Pancreas (tissue), 10 donors: Measurements from ENCODE around the gene TFRC. TPM values are rescaled to one million over a fixed set of nuclear protein-coding genes. Genes with fewer than 3 reads are reported as not detected.
"Not testable (repeated sequence)": the region's sequence is repeated elsewhere in the genome, so short reads cannot be mapped to it uniquely, and the experiment has no call there.

Experiments
- ATAC-seq, 4 donors: fragments of 200-7000 bp; cut with Tn5 transposase; one replicate each; pipeline versions ENCODE4 v1.8.0 to v1.9.1; 2020; ENCODE audit warnings: mild to moderate bottlenecking in 4 of 4, moderate library complexity in 4 of 4
- DNase-seq, 6 donors: peaks; one replicate each; pipeline ENCODE4 v3.0.0-alpha.2; 2020
- FAIRE-seq: peaks from 2 replicates; lab custom pipeline; 2012; peaks lifted over from hg19 to GRCh38; lab: Jason Lieb, UNC
- H3K27ac ChIP-seq, 4 donors: fragments of 200-600 bp; sonication (generic); 1 replicate in 3 of 4; 2 replicates in 1 of 4; pipeline versions ENCODE4 v1.5.0 to v1.8.0; 2020
- H3K27me3 ChIP-seq, 4 donors: fragments of 200-600 bp; one replicate each; pipeline ENCODE4 v1.8.0; 2021
- H3K36me3 ChIP-seq, 3 donors: fragments of 200-600 bp; sonication (generic) in 1 of 3; one replicate each; pipeline versions ENCODE4 v1.5.0 to v1.8.0; 2020 to 2021
- H3K4me1 ChIP-seq, 3 donors: fragments of 200-600 bp; one replicate each; pipeline ENCODE4 v1.8.0; 2021
- H3K4me3 ChIP-seq, 4 donors: fragments of 200-600 bp; sonication (generic) in 2 of 4; one replicate each; pipeline versions ENCODE4 v1.5.0 to v1.8.0; 2020 to 2021
- H3K9me3 ChIP-seq, 4 donors: fragments of 200-600 bp; one replicate each; pipeline ENCODE4 v1.8.0; 2021
- CTCF ChIP-seq, 4 donors: fragments of 200-600 bp; sonication (generic) in 3 of 4; IDR thresholded peaks; one replicate each; pipeline versions ENCODE4 v1.5.0 to v1.8.0; 2021; ENCODE audit warnings: antibody characterized with exemption in 4 of 4
- WGBS, 2 donors: extraction: QIAGEN DNeasy Blood & Tissue Kit; methylation state at CpG; one replicate each; pipeline ENCODE4 v1.1.7; 2013; 5-methylcytosine and 5-hydroxymethylcytosine counted together
- intact Hi-C, 3 donors: fragments of 100-400 bp; cut with DNase I; formaldehyde crosslinking; loops; one replicate each; pipeline versions ENCODE4 v1.11.1 to v1.14.2; 2022
- polyA plus RNA-seq, 2 donors: library from polyadenylated mRNA; stranded (reverse); fragments of 200-250 nt; gene quantifications; one replicate each; pipeline ENCODE4 v1.2.3, GENCODE V29; 2013
- total RNA-seq, 6 donors: library from RNA; stranded (reverse); fragmentation: NEBNext Ultra II Directional in 4 of 6; extraction: Animal tissue kit (Norgen Biotek cat#: 25700) in 4 of 6; gene quantifications; one replicate each; pipeline versions ENCODE4 v1.2.1 to v1.2.4, GENCODE V29; 2021 to 2023
- donor health status: healthy with polysubstance abuse.
- donor health status: DM: no; HTN: no; CAD: no; lungs with moderate emphysema.
- donor health status: DM: no; HTN: no; CAD: no.
- donor health status: control.
- donor health status: control.
- donor health status: Bipolar disorder and iron deficiency.
- donor health status: DM: yes; HTN: yes; CAD: no.
- donor health status: DM: no; HTN: no; CAD: no.
- donor health status: DM: no; HTN: no; CAD: no.
- donor health status: DM: yes; HTN: yes; CAD: no.

The TFRC gene
- total and polyA plus RNA-seq, 8 donors, result 7.8 to 45.6 (median 27.7) TPM

DNA sequence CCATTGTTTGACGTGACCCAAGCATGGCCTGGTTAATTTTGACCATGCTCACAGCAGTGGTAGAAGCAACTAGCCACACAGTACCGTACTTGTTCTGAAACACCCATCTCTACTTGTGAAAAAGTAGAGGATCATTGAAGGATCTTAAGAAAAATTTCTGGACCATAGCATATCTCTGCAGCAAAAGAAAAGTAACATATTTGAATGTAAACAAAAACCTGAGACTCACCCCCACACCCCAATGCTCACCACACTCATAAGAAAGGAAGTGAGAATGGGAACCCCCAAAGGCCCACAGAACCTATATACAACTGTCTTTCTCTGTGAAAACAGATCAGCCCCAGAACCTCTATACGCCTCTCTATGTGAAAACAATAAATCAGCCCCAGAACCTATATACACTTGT is 33.8 kb upstream of the TFRC start:
- H3K4me1 ChIP-seq, result no peaks in the 10 kb centered on the region
- FAIRE-seq (no peak), DNase-seq (no peak), ATAC-seq (no peak)
- H3K9me3 ChIP-seq, result no peaks in the 10 kb centered on the region
- 89 to 91% methylated on average over 3 of the region's 3 CpGs for WGBS, 2 donors
- no peaks in the 10 kb centered on the region for H3K36me3 ChIP-seq
- H3K4me3 ChIP-seq, result no peak overlapping the region
- intact Hi-C loops, result no loop called here
- TF ChIP-seq CTCF (IDR thresholded peaks at IDR 0.05), result no peak
- no peaks in the 10 kb centered on the region for H3K27me3 ChIP-seq
- no peak overlapping the region for H3K27ac ChIP-seq

- ATAC-seq, result no peak
- no peak overlapping the region for H3K4me3 ChIP-seq
- intact Hi-C loops, result no loop called here
- no peak for DNase-seq
- no peaks in the 10 kb centered on the region for H3K36me3 ChIP-seq
- 73 to 75% methylated on average over 7 of the region's 7 CpGs for WGBS, 2 donors
- H3K4me1 ChIP-seq, result no peaks in the 10 kb centered on the region
- FAIRE-seq, result no peak
- H3K27ac ChIP-seq, result no peak overlapping the region
- no peaks in the 10 kb centered on the region for H3K27me3 ChIP-seq
- no peaks in the 10 kb centered on the region for H3K9me3 ChIP-seq
- no peak for TF ChIP-seq CTCF (IDR thresholded peaks at IDR 0.05)
Observed at GRCh38 chr3:196111939-196112386, 30.1 kb upstream of the TFRC start.

DNA sequence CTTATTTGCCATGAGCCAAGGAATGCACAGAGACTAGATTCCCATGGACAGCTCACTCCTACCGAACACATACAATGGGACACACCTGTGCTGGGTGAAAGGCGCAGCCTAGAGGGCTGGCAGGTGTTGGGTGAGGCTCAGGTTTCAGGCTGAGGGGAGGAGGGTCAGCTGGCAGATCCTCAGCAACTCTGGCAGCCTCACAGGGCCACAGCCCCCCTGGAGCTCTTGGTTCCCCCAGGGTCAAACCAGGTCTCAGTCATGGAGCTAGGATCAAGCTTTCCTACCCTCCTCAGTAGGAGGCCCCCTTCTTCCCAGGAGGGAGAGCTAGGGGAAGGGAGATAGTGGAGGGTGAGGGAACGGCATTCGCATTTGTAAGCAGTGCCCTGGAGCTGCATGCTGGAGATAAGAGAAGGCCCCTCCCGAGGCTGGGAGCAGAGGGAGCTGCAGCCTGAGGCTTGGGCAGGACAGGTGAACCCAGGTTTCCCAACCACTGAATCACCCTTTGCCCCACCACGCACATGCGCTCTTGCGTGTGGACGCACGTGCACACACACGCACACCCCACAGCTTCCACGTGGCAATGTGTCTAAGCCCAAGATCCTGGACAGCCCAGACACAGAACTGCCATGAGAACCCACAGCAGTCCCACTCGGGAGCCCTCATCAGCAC is 26.3 kb upstream of the TFRC start:
- WGBS, 2 donors, result 58 to 69% methylated on average over 13 of the region's 13 CpGs
- no peaks in the 10 kb centered on the region for H3K27me3 ChIP-seq
- no peak overlapping the region for H3K27ac ChIP-seq
- no peaks in the 10 kb centered on the region for H3K4me1 ChIP-seq
- no peaks in the 10 kb centered on the region for H3K36me3 ChIP-seq
- ATAC-seq (peak in 1 of 4 donors; percentile 31), FAIRE-seq (no peak), DNase-seq (no peak)
- no peak overlapping the region for H3K4me3 ChIP-seq
- no peak for TF ChIP-seq CTCF (IDR thresholded peaks at IDR 0.05)
- no peaks in the 10 kb centered on the region for H3K9me3 ChIP-seq
- intact Hi-C loops, result no loop called here

DNA sequence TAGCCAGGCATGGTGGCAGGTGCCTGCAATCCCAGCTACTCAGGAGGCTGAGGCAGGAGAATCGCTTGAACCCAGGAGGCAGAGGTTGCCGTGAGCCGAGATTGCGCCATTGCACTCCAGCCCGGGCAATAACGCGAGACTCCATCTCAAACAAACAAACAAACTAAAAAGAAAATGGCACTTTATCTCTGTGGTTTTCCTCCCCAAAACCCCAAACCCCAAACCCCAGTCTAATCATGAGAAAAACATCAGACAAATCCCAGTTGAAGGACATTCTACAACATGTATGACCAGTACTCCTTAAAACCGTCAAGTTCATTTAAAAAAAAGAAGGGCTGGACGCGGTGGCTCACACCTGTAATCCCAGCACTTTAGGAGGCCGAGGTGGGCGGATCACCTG is 22.8 kb upstream of the TFRC start:
- ATAC-seq, H3K27me3 ChIP-seq, H3K9me3 ChIP-seq, H3K4me1 ChIP-seq, H3K27ac ChIP-seq, FAIRE-seq, DNase-seq, intact Hi-C loops, H3K36me3 ChIP-seq, H3K4me3 ChIP-seq: not testable (repeated sequence)
- WGBS, 2 donors, result 91 to 93% methylated on average over 12 of the region's 12 CpGs

GRCh38 chr3:196098365-196098980 is 16.6 kb upstream of the TFRC start:
- DNase-seq, FAIRE-seq, H3K27me3 ChIP-seq, H3K9me3 ChIP-seq, H3K27ac ChIP-seq, H3K4me3 ChIP-seq, ATAC-seq, H3K36me3 ChIP-seq, H3K4me1 ChIP-seq, intact Hi-C loops: not testable (repeated sequence)
- 61 to 75% methylated on average over 7 to 8 of the region's 8 CpGs for WGBS, 2 donors
